COR-L47 (cell line): Measurements from ENCODE around the gene OR4F3.
"Not testable (repeated sequence)": the region's sequence is repeated elsewhere in the genome, so short reads cannot be mapped to it uniquely, and the experiment has no call there.

ENCODE experiments used
- DNase-seq: peaks from one replicate; lab custom pipeline; 2025; lab: John Stamatoyannopoulos, UW

The OR4F3 gene

GRCh38 chr5:181366968-181367367 is at the start of gene OR4F3:
TSS of gene OR4F3 (plus strand) at chr5:181367268.
- not testable (repeated sequence) for DNase-seq
